ENCODE measurements around the gene EVI5.

Gene EVI5

GRCh38 chr1:92481971-92482664 lies 302.8 kb downstream of the EVI5 start:
- no peak for DNase-seq

- no peak for DNase-seq
Observed at GRCh38 chr1:92481599-92481925, 303.3 kb downstream of the EVI5 start.

GRCh38 chr1:92480813-92481598 lies 303.9 kb downstream of the EVI5 start:
- DNase-seq: no peak

- DNase-seq: no peak
Observed at GRCh38 chr1:92480200-92480812, 304.6 kb downstream of the EVI5 start.

GRCh38 chr1:92479587-92479986 lies 305.3 kb downstream of the EVI5 start:
- no peak for DNase-seq

DNA sequence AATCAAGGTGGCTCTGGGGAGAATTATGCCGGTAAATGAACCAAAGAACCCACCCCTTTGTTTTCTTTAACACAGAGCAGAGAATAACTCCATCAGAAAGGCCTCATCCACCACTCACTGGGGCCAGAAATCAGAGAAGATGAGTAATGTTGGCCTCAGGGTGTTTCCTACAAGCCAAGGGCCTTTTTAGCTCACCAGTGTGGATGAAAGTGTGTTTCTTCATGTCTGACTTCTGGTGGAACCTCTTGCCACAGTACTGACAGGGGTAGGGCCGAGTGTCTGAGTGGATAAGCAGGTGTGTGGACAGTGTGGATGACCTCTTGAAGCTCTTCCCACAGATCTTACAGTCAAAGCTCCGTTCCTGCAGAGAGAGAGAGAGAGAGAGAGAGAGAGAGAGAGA lies 306.5 kb downstream of the EVI5 start:
- DNase-seq: no peak

DNA sequence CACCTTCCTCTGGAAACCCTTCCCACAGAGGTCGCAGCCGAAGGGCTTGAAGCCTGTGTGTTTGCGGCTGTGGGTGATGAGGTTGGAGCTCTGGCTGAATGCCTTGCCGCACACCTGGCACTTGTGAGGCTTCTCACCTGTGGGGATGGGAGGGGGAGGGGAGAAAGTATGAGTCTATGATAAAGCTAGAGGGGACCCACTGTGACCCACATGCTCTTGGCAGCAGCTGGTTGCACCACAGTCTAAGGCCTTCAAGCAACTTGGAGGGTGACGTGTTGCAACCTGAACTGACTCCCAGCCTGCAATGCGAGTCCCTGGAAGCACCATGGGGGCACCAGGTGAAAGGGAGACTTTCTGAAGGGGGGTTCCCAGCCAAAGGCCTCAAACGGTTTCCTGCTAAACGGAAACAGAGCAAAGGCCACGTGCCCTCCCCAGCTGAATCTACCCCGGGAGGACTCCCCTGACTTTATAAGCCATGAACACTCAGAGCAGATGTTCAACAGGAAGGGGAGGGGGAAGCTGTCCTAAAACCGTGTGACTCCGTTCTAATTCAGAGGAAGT lies 308.8 kb downstream of the EVI5 start:
- peak; percentile 60 for DNase-seq

DNA sequence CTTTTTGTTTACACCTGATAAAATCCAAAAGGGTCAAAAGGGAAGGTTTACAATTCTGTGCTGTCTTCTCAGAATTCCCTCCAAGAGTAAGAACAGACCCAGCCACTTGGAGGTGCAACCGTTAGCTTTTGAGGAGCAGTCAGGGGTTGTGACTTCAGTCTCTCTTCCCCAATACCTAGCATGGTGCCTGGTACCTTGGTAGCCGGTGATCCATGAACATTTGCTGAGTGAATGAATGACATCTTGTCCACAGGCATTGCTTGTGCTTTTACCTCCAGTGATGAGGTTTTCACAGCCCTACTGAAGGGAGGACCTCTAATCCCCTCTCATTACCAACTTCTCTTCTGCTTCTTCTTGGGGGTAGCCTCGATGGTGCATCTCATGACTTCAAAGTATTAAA lies 309.9 kb downstream of the EVI5 start:
- DNase-seq: no peak

DNA sequence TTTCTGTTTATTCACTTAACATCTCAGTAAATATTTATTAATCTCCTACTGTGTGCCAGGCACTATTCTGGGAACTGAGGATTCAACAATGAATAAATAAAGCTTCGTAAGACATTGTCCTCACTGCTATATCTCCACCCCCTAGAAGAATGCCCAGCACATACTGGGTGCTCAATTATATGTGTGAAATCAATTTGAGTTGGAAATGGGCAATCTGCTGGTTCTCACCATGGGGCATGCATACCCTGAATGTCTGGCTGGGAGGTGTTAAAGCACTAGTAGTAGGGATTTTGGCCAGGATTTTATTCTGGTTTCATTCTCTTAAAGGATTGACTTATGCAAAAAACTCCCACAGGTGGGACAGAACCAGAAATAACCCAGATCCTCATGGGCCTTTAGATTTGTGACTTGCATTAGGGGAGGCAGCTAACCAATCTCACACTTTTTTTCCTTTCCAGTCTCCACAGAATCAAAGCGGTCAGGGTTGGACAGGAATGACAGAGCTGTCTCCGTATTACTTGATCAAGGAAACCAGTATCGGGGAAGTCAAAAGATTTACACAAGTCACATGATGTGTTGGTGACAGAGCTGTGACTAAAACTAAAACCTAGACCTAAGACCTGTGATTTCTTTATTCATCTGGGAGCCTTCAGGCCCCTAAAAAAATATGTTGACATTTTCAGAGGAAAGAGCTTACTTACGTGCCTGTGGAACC lies 311.0 kb downstream of the EVI5 start:
- no peak for DNase-seq

DNA sequence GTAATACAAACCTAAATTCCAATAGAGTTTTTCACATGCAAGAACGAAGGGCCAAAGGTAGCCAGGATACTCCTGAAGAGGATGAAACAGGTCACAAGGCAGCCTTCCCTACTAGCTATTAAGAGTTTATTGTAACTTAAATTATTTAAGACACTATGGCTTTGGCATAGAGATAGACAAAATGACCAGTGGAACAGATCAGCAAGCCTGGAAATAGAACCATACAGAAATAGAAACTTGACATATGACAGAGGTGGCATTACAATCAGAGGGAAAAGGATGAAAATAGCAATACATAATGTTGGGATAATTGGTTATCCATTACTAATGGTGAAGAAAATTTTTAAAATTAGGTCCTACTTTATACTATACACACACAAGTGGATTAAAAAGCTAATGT lies 314.7 kb downstream of the EVI5 start:
- DNase-seq: no peak

- DNase-seq: no peak
Observed at GRCh38 chr1:92466683-92467352, 318.1 kb downstream of the EVI5 start.

DNA sequence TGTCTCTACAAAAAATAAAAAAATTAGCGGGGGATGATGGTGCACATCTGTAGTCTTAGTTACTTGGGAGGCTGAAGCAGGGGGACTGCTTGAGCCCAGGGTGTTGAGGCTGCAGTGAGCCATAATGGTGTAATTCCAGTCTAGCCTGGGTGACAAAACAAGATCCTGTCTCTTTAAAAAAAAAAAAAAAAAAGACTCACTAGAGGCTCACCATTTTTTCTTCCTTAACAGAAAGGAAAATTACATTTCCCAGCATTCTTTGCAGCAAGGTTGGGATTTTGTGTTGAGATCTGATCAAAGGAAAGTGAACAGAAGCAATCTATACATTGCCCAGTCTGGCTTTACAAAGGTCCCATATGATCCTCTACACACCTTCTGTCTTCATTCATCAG lies 319.7 kb downstream of the EVI5 start:
- no peak for DNase-seq

DNA sequence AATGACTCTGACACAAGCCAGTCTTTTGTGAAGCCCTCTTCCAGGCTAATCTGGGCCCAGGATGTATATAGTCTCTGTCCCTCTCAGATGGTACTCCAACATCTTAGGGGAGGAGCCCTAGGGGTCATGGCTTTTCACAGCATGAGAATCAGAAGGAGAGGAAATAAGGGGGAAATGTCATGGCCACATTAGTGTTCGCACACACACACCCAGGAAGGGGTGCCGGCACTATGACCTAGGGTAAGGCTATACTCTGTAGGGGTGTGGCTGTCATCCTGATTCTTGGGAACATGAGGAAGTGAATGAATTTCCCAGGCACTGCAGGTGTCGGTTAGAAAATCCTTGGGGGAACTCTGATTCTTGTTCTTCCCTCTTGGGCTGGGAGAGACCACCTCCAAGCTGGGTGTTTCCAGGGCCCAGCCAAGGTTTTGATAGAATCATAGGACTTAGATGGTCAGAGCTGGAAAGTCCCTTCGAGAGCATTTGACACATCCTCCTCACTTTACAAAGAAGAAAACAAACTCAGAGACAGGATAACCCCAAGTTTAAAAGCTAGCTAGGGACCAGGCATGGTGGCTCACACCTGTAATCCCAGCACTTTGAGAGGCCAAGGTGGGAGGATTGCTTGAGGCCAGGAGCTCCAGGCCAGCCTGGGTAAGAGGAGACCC lies 320.2 kb downstream of the EVI5 start:
- DNase-seq: no peak

DNA sequence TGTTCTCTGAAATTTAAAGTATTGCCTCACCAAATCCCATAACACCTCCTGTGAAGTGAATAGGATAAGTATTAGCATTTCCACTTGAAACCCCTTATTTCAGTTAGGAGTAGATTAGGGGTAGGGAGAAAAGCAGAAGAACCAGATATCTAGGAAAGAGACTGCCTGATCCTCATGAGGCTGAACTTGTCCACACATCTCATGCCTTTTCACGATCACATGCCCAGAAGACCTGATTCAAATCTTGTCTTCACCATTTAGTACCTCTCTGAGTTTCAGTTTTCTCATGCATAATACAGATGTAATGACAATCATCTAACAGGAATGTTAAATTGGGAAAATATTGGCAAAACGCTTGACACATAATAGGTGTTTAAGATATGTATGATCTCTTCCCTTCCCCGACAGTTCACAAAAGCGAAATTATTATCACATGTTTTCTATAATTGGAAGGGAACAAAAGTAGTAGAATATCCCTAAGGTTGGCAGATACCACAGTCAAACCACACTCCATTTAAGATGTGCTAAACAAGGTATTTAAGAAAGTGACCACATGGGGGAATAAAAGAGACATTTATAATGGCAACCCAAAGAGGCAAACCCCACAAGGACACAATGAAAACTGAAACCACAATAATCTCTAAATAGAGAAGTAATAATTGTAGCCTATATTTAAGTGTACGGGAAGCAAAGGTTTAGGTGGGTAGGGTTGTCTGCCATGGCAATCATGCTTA lies 323.4 kb downstream of the EVI5 start:
- no peak for DNase-seq

- no peak for DNase-seq
Observed at GRCh38 chr1:92459871-92460320, 325.0 kb downstream of the EVI5 start.

Measured in central memory CD4-positive, alpha-beta T cell (primary cell).